IPS DF 19.7 (cell line): ENCODE measurements around the gene ZNF771.
A peak's percentile ranks its signal among the peaks of the same experiment; 100 is the strongest.

Source experiments
- DNase-seq: peaks from one replicate; pipeline ENCODE4 v3.0.0-alpha.2; 2013; ENCODE audit warnings: low read depth, low spot score

Gene ZNF771

GRCh38 chr16:30398661-30399434 lies 8.6 kb upstream of the ZNF771 start:
- no peak for DNase-seq

GRCh38 chr16:30399435-30400186 lies 7.8 kb upstream of the ZNF771 start:
- DNase-seq = no peak

- no peak for DNase-seq
Measured at GRCh38 chr16:30401768-30402425, 5.5 kb upstream of the ZNF771 start.

DNA sequence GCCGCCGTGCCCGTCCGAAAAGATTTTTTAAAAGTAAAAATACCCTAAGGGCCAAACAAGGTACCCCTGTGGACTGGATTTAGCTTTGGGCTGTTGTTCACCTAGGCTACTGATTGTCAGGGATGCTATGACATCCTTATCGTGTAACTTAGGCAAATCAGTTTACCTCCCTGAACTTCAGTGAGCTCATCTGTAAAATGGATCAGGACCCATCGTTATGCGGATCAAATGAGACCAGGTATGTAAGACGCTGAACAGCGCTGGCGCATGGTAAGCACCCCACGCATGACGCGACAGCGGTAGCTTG lies 658 bp upstream of the ZNF771 start:
- DNase-seq = no peak

- no peak for DNase-seq
Measured at GRCh38 chr16:30407804-30408534, 563 bp downstream of the ZNF771 start.

DNA sequence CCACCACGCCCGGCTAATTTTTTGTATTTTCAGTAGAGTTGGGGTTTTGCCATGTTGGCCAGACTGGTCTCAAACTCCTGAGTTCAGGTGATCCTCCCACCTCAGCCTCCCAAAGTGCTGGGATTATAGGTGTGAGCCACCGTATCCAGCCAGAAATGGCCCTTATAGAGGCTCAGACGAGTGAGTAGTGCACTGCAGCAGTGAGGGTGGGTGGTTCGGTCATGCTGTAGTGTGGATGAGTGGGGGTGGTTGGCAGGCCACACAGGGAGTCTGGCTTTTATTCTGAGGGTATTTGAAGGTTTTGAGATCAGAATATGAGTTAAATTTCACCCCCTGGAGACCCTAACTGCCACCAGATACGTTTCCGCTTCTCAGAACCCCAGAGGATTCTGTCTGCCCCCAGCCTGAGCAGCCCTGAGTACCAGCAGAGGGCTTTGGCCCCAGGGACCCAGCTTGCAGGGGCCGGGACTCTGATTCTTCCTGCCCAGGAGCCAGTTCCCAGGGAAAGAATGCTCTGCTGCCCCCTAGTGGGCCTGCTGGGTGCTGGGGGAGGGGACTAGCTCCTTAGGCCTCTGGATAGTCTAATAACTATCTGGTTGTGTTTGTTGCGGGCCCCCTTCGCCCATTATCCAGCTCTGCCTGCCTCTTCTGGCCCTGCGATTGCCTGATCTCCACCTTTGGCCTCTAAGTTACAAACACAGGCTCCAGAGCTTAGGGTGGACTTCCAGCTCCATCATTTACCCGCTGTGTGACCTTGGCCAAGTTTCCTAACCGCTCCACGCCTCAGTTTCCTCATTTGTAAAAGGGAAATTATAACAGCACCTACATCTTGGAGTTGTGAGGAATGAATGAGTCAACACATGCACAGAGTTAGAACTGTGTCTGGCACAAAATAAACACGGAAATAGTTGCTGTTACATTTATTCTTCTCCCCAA lies 2.0 kb downstream of the ZNF771 start:
- DNase-seq = no peak

DNA sequence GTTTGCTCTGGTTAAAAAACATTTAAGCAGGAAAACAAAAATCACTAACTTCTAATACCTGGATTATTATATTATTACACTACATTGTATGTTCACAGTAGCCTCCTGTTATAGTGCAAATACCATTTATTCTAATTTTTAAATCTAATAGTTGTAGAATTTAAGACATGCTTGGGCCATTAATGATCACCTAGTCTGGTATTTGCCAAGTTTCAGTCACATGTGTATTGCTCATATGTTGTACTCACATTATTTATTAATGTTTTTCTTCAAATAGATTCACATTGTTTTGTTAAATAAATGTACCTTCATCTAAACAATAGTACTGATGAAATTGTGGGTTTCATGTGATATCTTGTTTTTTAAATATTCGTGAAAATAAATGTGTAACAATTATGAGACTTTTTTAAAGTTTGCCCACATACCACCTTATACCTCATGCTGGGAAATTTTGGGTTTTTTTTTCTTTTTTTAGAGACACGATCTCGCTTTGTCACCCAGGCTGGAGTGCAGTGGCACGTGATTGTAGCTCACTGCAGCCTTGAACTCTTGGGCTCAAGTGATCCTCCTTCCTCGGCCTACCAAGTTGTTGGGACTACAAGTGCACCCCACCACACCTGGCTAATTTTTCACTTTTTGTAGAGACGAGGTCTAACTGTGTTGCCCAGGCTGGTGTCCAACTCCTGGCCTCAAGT lies 5.9 kb downstream of the ZNF771 start:
- DNase-seq = no peak

- DNase-seq = no peak
Measured at GRCh38 chr16:30414159-30414558, 6.8 kb downstream of the ZNF771 start.

DNA sequence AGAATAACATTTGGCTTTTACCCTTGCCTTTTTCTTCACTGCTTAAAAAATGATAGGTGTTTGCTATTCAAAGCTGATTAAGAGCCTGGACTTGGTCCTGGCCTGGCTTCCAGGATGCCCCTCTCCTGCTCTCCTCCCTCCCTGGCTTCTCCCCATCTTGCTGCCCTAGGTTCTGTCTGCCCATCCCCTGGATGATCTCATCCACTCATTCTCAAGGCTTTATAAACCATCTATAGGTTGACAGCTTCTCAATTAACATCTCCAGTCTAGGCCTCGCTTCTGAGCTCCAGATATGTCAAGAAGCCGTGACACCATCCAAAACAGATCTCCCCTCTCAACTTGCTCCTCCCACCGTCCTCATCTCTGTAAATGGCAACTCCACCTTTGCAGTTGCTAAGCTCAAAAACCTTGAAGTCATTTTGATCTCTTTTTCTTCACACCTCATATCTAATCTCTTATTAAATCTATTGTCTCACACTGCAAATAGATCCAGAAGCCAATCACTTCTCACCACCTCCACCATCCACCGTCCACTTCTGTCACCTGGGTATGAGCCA lies 8.7 kb downstream of the ZNF771 start:
- no peak for DNase-seq

GRCh38 chr16:30416624-30417528 lies 9.5 kb downstream of the ZNF771 start:
- DNase-seq = no peak

- peak; percentile 90 for DNase-seq
Measured at GRCh38 chr16:30417529-30418349, 10.3 kb downstream of the ZNF771 start.

GRCh38 chr16:30418350-30419181 lies 11.2 kb downstream of the ZNF771 start:
- DNase-seq = no peak

GRCh38 chr16:30421010-30421409 lies 13.6 kb downstream of the ZNF771 start:
- no peak for DNase-seq

DNA sequence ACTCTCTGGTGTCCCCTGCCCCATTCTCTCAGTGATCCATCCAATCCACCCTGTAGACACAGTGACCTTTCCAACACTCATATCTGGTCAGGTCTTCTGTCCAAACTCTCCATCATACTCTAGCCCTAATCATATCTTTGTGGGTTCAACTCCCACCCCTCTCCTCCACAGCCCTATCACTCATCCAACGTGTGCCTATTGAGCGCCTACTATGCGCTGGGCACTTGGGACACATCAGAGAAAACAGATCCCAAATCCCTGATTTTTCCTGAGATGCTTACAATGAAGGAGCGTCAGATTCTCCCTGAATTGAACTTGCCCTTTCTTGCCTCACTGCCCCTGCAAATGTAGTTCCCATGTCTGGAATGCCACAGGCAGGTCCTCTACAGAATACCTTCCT lies 20.6 kb downstream of the ZNF771 start:
- DNase-seq = no peak

- no peak for DNase-seq
Measured at GRCh38 chr16:30429418-30429677, 21.9 kb downstream of the ZNF771 start.

DNA sequence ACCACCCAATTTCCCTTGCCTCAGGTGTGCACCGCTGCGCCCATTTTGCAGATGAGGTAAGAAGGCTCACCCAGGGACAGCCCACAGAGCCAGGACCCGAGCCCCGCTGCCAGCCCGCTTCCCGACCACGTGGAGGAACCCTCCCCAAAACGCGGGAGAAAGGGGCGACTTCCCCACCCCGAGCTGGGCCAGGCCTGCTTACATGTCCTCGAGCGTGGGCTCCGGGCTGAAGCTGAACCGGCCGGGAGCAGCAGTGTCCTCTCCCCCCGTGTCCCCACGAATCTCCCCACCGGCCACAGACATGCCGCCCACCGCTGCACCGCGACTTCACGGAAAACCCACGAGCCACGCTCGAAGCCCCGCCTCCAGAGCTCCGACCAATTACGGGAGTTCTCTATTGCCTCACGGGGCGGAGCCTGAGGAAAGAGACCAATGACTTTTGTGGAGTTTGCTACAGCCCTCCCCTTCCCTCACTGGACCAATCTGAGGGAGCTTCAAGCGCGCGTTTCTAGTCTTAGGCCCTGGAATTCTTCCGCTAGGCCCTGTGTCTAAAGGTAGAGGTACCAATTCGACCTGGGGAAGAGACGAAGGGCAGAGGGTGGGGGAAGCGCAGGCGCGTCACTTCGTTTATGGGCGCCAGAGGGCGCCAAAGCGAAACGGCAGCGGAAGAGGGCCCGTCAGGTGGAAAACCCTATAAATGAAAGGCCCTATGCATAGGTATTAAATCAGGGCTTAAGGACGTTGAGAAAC lies 22.4 kb downstream of the ZNF771 start, which contains the start of gene DCTPP1:
Gene DCTPP1, minus strand, starts transcription at position 353 of the 750 bp plus-strand sequence. Its CDS starts 50 bp downstream, at position 303.
- peak; percentile 99 for DNase-seq
